ENCODE data around the gene AFF1. TPM values are rescaled to one million over a fixed set of nuclear protein-coding genes. Genes with fewer than 3 reads are reported as not detected.

Gene AFF1
- total and polyA plus RNA-seq, 4 donors, result 7.2 to 42.8 (median 21.5) TPM

GRCh38 chr4:87046121-87046551 lies 111.3 kb downstream of the AFF1 start:
- TF ChIP-seq ZBTB33 (IDR thresholded peaks at IDR 0.05) (no peak), RXRA (IDR thresholded peaks at IDR 0.05) (peak; percentile 37 to 47), HNF4A (conservative IDR thresholded peaks at IDR 0.05) (peak in 1 of 2 donors; percentile 35)
- no peak for DNase-seq (ENCODE audit: low spot score)
- Histone ChIP-seq H3K27ac (ENCODE audit: low read depth in 1 of 2, low read length in 2 of 2) (peak overlapping the region; percentile 55 to 71), H3K9ac (ENCODE audit: low read depth in 1 of 2, low read length in 2 of 2) (no peak overlapping the region), H3K36me3 (ENCODE audit: control insufficient read depth in 4 of 4, insufficient read depth in 3 of 4, low read depth in 1 of 4, low read length in 3 of 4) (peaks cover 2 to 11% (median 8%) of the 10 kb centered on the region in 4 donors), H3K27me3 (ENCODE audit: control insufficient read depth in 4 of 4, insufficient read depth in 4 of 4, low read length in 3 of 4) (no peaks in the 10 kb centered on the region), H3K4me3 (ENCODE audit: low read depth in 1 of 3, low read length in 3 of 3) (no peak overlapping the region), H3K4me1 (ENCODE audit: control insufficient read depth in 4 of 4, insufficient read depth in 4 of 4, low read length in 3 of 4) (peaks cover 6 to 40% (median 27%) of the 10 kb centered on the region in 4 donors), H3K9me3 (ENCODE audit: control insufficient read depth in 4 of 4, low read length in 3 of 4) (no peaks in the 10 kb centered on the region)
- 74% methylated on average over 4 of the region's 4 CpGs for WGBS

GRCh38 chr4:87047281-87047798 lies 112.5 kb downstream of the AFF1 start:
- WGBS, result 97% methylated on average over 11 of the region's 11 CpGs
- Histone ChIP-seq H3K27me3 (ENCODE audit: control insufficient read depth in 4 of 4, insufficient read depth in 4 of 4, low read length in 3 of 4) (no peaks in the 10 kb centered on the region), H3K4me1 (ENCODE audit: control insufficient read depth in 4 of 4, insufficient read depth in 4 of 4, low read length in 3 of 4) (peaks cover 6 to 38% (median 24%) of the 10 kb centered on the region in 4 donors), H3K9ac (ENCODE audit: low read depth in 1 of 2, low read length in 2 of 2) (no peak overlapping the region), H3K4me3 (ENCODE audit: low read depth in 1 of 3, low read length in 3 of 3) (no peak overlapping the region), H3K27ac (ENCODE audit: low read depth in 1 of 2, low read length in 2 of 2) (no peak overlapping the region), H3K36me3 (ENCODE audit: control insufficient read depth in 4 of 4, insufficient read depth in 3 of 4, low read depth in 1 of 4, low read length in 3 of 4) (peaks cover 2 to 11% (median 8%) of the 10 kb centered on the region in 4 donors), H3K9me3 (ENCODE audit: control insufficient read depth in 4 of 4, low read length in 3 of 4) (no peaks in the 10 kb centered on the region)
- TF ChIP-seq MAX (IDR thresholded peaks at IDR 0.05) (no peak), GABPA (IDR thresholded peaks at IDR 0.05 in 1 of 2, conservative IDR thresholded peaks at IDR 0.05 in 1 of 2) (no peak)
- DNase-seq (ENCODE audit: low spot score), result no peak

- DNase-seq (ENCODE audit: low spot score), result no peak
- Histone ChIP-seq H3K27me3 (ENCODE audit: control insufficient read depth in 4 of 4, insufficient read depth in 4 of 4, low read length in 3 of 4) (no peaks in the 10 kb centered on the region), H3K9me3 (ENCODE audit: control insufficient read depth in 4 of 4, low read length in 3 of 4) (no peaks in the 10 kb centered on the region), H3K4me1 (ENCODE audit: control insufficient read depth in 4 of 4, insufficient read depth in 4 of 4, low read length in 3 of 4) (peaks cover 15 to 38% (median 30%) of the 10 kb centered on the region in 4 donors), H3K4me3 (ENCODE audit: low read depth in 1 of 3, low read length in 3 of 3) (no peak overlapping the region), H3K36me3 (ENCODE audit: control insufficient read depth in 4 of 4, insufficient read depth in 3 of 4, low read depth in 1 of 4, low read length in 3 of 4) (peaks cover 2 to 11% (median 8%) of the 10 kb centered on the region in 4 donors), H3K27ac (ENCODE audit: low read depth in 1 of 2, low read length in 2 of 2) (no peak overlapping the region), H3K9ac (ENCODE audit: low read depth in 1 of 2, low read length in 2 of 2) (no peak overlapping the region)
- WGBS, result 92% methylated on average over 9 of the region's 9 CpGs
- no peak for TF ChIP-seq YY1 (IDR thresholded peaks at IDR 0.05)
- TF ChIP-seq CTCF (IDR thresholded peaks at IDR 0.05; ENCODE audit: low read depth, low read length, missing input control), result no peak
- no peak for TF ChIP-seq FOXA2 (IDR thresholded peaks at IDR 0.05)
- TF ChIP-seq JUND (IDR thresholded peaks at IDR 0.05), result no peak
- no peak for TF ChIP-seq FOXA1 (IDR thresholded peaks at IDR 0.05)
- no peak for TF ChIP-seq RAD21 (IDR thresholded peaks at IDR 0.05)
- TF ChIP-seq NR2F2 (IDR thresholded peaks at IDR 0.05), result no peak
- TF ChIP-seq MAX (IDR thresholded peaks at IDR 0.05), result no peak
- TF ChIP-seq ATF3 (IDR thresholded peaks at IDR 0.05), result no peak
- no peak for TF ChIP-seq HNF4A (conservative IDR thresholded peaks at IDR 0.05)
- TF ChIP-seq GABPA (IDR thresholded peaks at IDR 0.05 in 1 of 2, conservative IDR thresholded peaks at IDR 0.05 in 1 of 2), result no peak
- TF ChIP-seq RXRA (IDR thresholded peaks at IDR 0.05), result no peak
- TF ChIP-seq TAF1 (conservative IDR thresholded peaks at IDR 0.05), result no peak
- TF ChIP-seq EGR1 (IDR thresholded peaks at IDR 0.05; ENCODE audit: low read depth in 2 of 2), result no peak
- no peak for TF ChIP-seq HNF4G (IDR thresholded peaks at IDR 0.05)
- TF ChIP-seq SP1 (IDR thresholded peaks at IDR 0.05), result no peak
- no peak for TF ChIP-seq ZBTB33 (IDR thresholded peaks at IDR 0.05)
Observed at GRCh38 chr4:87049508-87049907, 114.7 kb downstream of the AFF1 start.

All from liver (tissue), 9 donors.